ENCODE measurements around the gene NRROS. TPM values are rescaled to one million over a fixed set of nuclear protein-coding genes. Genes with fewer than 3 reads are reported as not detected.
"Not testable (repeated sequence)": the region's sequence is repeated elsewhere in the genome, so short reads cannot be mapped to it uniquely, and the experiment has no call there.

The NRROS gene
- polyA plus RNA-seq (ENCODE audit: insufficient read length in 12 of 12), result 1 to 10 TPM in 11 of 12 donors, not detected in 1; 3.8 to 6.3 (median 4.4) TPM
- long read RNA-seq, donor 1, result 0 reads
- long read RNA-seq, donor 2, result 0 reads
- long read RNA-seq, donor 3, partial matches to known transcripts, result 0 of 1 reads
- long read RNA-seq, donor 3, other reads (novel, unspliced or antisense), result 0 of 1 reads
- long read RNA-seq, donor 4, partial matches to known transcripts, result 0 of 1 reads
- long read RNA-seq, donor 4, other reads (novel, unspliced or antisense), result 0 of 1 reads
- long read RNA-seq, donor 5, partial matches to known transcripts, result 6 of 9 reads
- long read RNA-seq, donor 5, other reads (novel, unspliced or antisense), result 0 of 9 reads
- long read RNA-seq, donor 6, partial matches to known transcripts, result 0 of 2 reads
- long read RNA-seq, donor 6, other reads (novel, unspliced or antisense), result 0 of 2 reads
- long read RNA-seq, donor 7, result 0 reads
- long read RNA-seq, donor 8, transcript NRROS-201 (3 exons, 2,564 nt), result major isoform, 5 of 5 reads
- long read RNA-seq, donor 8, partial matches to known transcripts, result 0 of 5 reads
- long read RNA-seq, donor 8, other reads (novel, unspliced or antisense), result 0 of 5 reads
- long read RNA-seq, donor 9, partial matches to known transcripts, result 0 of 4 reads
- long read RNA-seq, donor 9, other reads (novel, unspliced or antisense), result 0 of 4 reads
- long read RNA-seq, donor 10, partial matches to known transcripts, result 0 of 1 reads
- long read RNA-seq, donor 10, other reads (novel, unspliced or antisense), result 0 of 1 reads
- long read RNA-seq, donor 11, result 0 reads

DNA sequence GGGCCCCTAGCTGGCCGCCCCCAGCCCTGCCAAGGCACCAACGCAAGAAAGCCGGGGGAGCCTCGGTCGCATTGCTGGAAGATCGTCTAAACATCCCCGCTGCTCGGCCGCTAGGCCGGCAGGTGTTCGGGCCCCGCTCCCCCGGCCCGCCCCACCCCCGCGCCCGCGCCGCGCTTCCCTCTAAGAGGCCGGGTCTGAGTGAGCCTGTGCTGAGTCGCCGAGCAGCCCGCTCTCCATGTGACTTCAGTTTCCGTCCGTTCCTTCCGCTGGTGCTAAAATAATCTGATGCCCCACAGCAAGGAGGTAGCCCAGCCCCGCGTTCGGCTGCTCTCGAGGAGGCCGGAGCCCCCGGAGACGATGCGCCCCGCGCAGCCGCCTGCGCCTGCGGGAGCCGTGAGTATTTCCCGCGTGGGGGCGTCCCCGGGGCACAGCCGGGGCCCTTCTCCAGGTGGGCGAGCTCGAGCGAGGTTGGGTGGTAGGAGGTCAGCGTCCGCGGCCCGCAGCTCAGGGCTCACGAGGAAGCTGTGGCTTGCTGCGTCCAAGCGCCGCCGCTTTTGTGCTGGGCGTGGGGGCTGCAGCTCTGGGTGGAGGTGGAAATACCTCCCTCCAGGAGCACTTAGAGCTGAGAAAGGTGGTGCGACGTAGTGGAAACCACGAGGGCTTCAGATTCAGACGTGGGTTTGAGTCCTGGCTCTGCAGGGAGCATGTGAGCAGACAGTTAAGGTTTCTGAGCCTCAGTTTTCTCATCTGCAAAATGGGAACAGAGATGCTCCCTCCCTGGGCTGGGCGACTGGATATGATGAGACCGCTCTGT lies at the start of gene NRROS:
Gene NRROS (plus strand): TSS at position 212 of the 814 bp plus-strand sequence. CDS start 14,846 bp downstream, outside the sequence.
- peak; percentile 67 for DNase-seq

- DNase-seq, result no peak
These were observed 49.2 kb upstream of the NRROS start for GRCh38 chr3:196590279-196590678.

GRCh38 chr3:196596355-196596754 lies 43.1 kb upstream of the NRROS start:
- DNase-seq, result no peak

DNA sequence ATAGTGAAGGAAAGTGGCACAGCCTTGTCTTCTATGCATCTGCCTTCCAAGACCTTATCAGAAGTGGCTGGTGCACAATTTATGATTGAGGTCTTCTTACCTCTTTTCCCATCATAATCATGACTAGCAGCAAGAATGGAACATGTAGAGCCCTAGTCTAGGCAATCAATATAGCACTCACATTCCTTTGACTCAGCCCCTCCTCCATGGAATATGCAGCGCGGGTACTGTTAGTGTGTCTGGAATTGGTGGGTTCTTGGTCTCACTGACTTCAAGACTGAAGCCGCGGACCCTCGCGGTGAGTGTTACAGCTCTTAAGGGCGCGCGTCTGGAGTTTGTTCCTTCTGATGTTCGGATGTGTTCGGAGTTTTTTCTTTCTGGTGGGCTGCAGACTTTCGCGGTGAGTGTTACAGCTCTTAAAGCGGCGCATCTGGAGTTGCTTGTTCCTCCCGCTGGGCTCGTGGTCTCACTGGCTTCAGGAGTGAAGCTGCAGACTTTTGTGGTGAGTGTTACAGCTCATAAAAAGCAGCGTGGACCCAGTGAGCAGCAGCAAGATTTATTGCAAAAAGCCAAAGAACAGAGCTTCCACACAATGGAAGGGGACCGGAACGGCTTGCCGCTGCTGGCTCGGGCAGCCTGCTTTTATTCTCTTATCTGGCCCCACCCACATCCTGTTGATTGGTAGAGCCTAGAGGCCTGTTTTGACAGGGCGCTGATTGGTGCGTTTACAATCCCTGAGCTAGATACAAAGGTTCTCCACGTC lies 41.3 kb upstream of the NRROS start:
- not testable (repeated sequence) for DNase-seq

DNA sequence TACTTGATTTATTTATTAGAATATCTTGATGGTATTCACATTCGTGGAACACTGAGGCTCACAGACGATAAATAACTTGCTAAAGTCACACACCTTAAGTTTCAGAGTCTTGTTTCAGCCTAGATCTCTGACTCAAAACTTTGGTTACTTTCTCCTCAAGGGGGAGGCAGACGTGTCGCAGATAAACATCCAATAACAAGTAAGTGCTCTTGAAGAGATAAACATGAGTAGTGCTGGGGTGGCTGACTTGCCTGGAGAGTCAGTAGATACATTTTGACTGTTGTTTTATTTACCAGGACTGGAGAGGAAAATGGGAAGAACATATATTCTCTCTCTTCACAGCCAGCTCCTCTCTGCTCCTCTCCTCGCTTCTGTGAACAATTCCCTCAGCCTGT lies 39.8 kb upstream of the NRROS start:
- DNase-seq, result no peak

- no peak for DNase-seq
These were observed 39.1 kb upstream of the NRROS start for GRCh38 chr3:196600359-196600758.

- DNase-seq, result no peak
These were observed 36.8 kb upstream of the NRROS start for GRCh38 chr3:196602673-196603072.

- no peak for DNase-seq
These were observed 35.8 kb upstream of the NRROS start for GRCh38 chr3:196603683-196604082.

- DNase-seq, result no peak
These were observed 34.9 kb upstream of the NRROS start for GRCh38 chr3:196604548-196604947.

DNA sequence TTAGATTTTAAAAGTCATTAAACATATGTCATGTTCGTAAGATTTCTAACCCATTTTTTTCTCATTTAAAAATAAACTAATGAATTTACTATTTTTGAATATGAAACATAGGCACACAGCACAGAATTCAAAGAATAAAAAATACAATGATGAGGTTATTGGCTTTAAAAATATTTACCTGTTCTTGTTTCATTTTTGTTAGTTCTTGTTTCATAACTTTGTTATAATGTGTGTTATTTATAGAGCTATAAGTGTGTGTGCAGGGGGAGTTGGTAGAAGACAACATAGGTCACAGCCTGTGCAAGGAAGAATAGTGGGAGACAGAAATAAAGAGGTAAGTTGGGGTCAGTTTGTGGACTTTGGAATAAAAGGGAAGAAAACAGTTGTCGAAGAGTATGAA lies 30.8 kb upstream of the NRROS start:
- DNase-seq, result no peak

- DNase-seq, result peak; percentile 73
These were observed 30.1 kb upstream of the NRROS start for GRCh38 chr3:196609343-196609775.

- DNase-seq, result no peak
These were observed 29.5 kb upstream of the NRROS start for GRCh38 chr3:196609805-196610515.

DNA sequence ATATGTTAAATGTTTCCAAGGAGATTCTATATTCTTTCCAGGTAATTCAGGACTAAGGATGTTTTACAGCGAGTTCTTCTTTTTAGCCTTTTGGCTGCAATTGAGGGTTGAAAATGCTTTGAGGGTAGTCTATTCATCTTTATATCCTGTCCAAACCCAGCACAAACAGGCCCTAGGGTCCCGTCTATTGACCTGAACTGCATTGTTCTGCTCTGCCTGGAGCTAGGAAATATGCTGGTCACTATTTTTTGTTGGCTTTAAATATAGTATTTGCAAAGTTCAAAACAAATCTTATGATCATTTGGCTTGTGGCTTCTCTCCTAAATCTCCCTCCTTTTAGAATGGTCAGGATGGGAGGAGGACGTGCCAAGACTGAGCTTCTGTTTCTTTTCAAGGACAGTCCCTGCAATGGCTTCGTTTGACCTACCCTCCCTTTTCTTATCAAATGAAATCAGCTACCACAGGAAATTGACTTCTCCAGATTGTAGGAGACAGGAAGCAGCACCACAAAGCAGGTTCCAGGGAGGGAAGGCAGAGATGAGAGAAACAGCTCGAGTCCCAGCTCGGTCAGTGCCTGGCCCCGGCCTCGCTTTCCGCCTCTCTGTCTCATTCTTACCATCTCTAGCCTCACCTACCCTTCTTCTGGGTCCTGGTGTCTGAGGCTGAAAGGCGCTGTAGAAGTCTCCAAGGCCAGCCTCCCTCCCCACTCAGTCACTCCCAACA lies 27.6 kb upstream of the NRROS start:
- no peak for DNase-seq

DNA sequence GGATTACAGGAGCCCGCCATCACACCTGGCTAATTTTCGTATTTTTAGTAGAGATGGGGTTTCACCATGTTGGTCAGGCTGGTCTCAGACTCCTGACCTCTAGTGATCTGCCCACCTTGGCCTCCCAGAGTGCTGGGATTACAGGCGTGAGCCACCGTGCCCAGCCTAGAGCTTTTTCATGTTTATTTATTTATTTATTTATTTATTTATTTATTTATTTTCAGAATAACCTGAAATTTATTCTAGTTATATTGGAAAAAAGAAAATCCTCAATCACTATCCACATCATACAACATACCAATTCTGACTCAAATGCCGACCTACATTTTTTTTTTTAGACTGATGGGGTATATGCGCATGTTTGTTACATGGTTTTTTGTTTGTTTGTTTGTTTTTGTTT lies 24.3 kb upstream of the NRROS start:
- not testable (repeated sequence) for DNase-seq

- no peak for DNase-seq
These were observed 22.2 kb upstream of the NRROS start for GRCh38 chr3:196617256-196617655.

GRCh38 chr3:196619223-196619622 lies 20.3 kb upstream of the NRROS start:
- DNase-seq, result no peak

GRCh38 chr3:196619627-196620026 lies 19.9 kb upstream of the NRROS start:
- DNase-seq, result not testable (repeated sequence)

GRCh38 chr3:196620161-196620604 lies 19.3 kb upstream of the NRROS start:
- no peak for DNase-seq

- DNase-seq, result no peak
These were observed 18.8 kb upstream of the NRROS start for GRCh38 chr3:196620684-196621083.

DNA sequence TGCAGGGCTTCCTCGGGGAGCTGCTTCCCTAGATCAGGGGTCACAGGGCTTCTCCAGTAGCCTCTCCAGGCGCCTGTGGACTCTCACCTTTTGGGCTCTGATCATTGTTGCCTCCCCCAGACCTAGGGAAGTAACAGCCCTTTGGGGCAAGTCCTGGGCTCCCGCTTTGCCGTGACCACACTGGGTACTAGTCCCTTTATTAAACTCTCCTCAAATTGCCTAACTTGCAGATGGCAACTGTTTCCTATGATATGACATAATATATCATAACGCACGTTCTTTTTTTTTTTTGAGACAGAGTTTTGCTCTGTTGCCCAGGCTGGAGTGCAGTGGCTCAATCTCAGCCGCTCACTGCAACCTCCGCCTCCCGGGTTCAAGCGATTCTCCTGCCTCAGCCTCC lies 17.9 kb upstream of the NRROS start:
- no peak for DNase-seq

Data from muscle of arm (tissue), 14 donors.